MM.1S (cell line): ENCODE measurements around the gene CHST1.
A peak's percentile ranks its signal among the peaks of the same experiment; 100 is the strongest.

ENCODE experiments used
- DNase-seq: peaks from one replicate; pipeline ENCODE4 v3.0.0-alpha.2; 2015
- H2AFZ ChIP-seq: fragments of 300-600 bp; sonication (generic); 2 replicates; pipeline ENCODE4 v1.6.0; 2016; ENCODE audit warnings: antibody characterized with exemption, low read length
- H3F3A ChIP-seq: fragments of 300-600 bp; sonication (generic); 2 replicates; pipeline ENCODE4 v1.6.1; 2016; ENCODE audit warnings: mild to moderate bottlenecking, antibody characterized with exemption, low read length, moderate library complexity, mixed read lengths; ENCODE audit not compliant: insufficient read depth
- H3K27ac ChIP-seq: fragments of 300-600 bp; sonication (generic); 2 replicates; pipeline ENCODE4 v1.5.1; 2016; ENCODE audit warnings: mild to moderate bottlenecking, low read length
- H3K27me3 ChIP-seq: fragments of 300-600 bp; sonication (generic); replicated peaks from 2 replicates; pipeline ENCODE4 v1.6.0; 2016; ENCODE audit warnings: low read length; ENCODE audit not compliant: insufficient read depth
- H3K36me3 ChIP-seq: fragments of 300-600 bp; sonication (generic); replicated peaks from 2 replicates; pipeline ENCODE4 v1.6.1; 2016; ENCODE audit warnings: mild to moderate bottlenecking, low read length, mixed read lengths; ENCODE audit not compliant: insufficient read depth
- H3K4me1 ChIP-seq: fragments of 300-600 bp; sonication (generic); 2 replicates; pipeline ENCODE4 v1.6.1; 2016; ENCODE audit warnings: low read length, mixed read lengths
- H3K4me2 ChIP-seq: fragments of 300-600 bp; sonication (generic); 2 replicates; pipeline ENCODE4 v1.6.0; 2016; ENCODE audit warnings: low read depth, low read length
- H3K4me3 ChIP-seq: fragments of 300-600 bp; sonication (generic); 2 replicates; pipeline ENCODE4 v1.5.1; 2016; ENCODE audit warnings: low read length, mixed read lengths
- H3K79me2 ChIP-seq: fragments of 300-600 bp; sonication (generic); 2 replicates; pipeline ENCODE4 v1.6.1; 2016; ENCODE audit warnings: mixed run types, low read length, mixed read lengths
- H3K9ac ChIP-seq: fragments of 300-600 bp; sonication (generic); 2 replicates; pipeline ENCODE4 v1.6.1; 2016; ENCODE audit warnings: low read length, mixed read lengths
- H3K9me2 ChIP-seq: fragments of 300-600 bp; sonication (generic); replicated peaks from 2 replicates; pipeline ENCODE4 v1.6.1; 2016; ENCODE audit warnings: mild to moderate bottlenecking, low read length, mixed read lengths; ENCODE audit not compliant: insufficient read depth
- H3K9me3 ChIP-seq: fragments of 300-600 bp; sonication (generic); replicated peaks from 2 replicates; pipeline ENCODE4 v1.6.1; 2016; ENCODE audit warnings: mild to moderate bottlenecking, low read length, mixed read lengths; ENCODE audit not compliant: insufficient read depth
- H4K20me1 ChIP-seq: fragments of 300-600 bp; sonication (generic); 2 replicates; pipeline ENCODE4 v1.6.1; 2016; ENCODE audit warnings: mild to moderate bottlenecking, low read length, moderate library complexity, mixed read lengths; ENCODE audit not compliant: insufficient read depth
- CTCF ChIP-seq: fragments of 300-600 bp; sonication (generic); IDR thresholded peaks from 2 replicates; pipeline ENCODE4 v1.5.1; 2016; ENCODE audit warnings: antibody characterized with exemption, low read length, mixed read lengths
- EZH2 ChIP-seq: fragments of 300-600 bp; sonication (generic); optimal IDR thresholded peaks from 2 replicates; pipeline ENCODE3; 2017; ENCODE audit warnings: low read depth, mild to moderate bottlenecking, antibody characterized with exemption, low read length, mixed read lengths
- EZH2phosphoT487 ChIP-seq: fragments of 300-600 bp; sonication (generic); IDR thresholded peaks from 2 replicates; pipeline ENCODE4 v1.6.1; 2018; ENCODE audit warnings: antibody characterized with exemption, low read length

The CHST1 gene

GRCh38 chr11:45653277-45653676, 12.1 kb downstream of the CHST1 start:
- no peak for DNase-seq
- Histone ChIP-seq H3K79me2 (no peaks in the 10 kb centered on the region), H3F3A (no peaks in the 10 kb centered on the region), H3K4me2 (no peak overlapping the region), H3K4me3 (no peak overlapping the region), H3K9me2 (no peaks in the 10 kb centered on the region), H3K27ac (no peak overlapping the region), H3K36me3 (no peaks in the 10 kb centered on the region), H4K20me1 (no peaks in the 10 kb centered on the region), H3K4me1 (no peaks in the 10 kb centered on the region), H3K9ac (no peak overlapping the region), H2AFZ (no peak overlapping the region), H3K27me3 (peaks cover 52% of the 10 kb centered on the region), H3K9me3 (no peaks in the 10 kb centered on the region)
- no peak for TF ChIP-seq EZH2phosphoT487
- TF ChIP-seq CTCF = no peak
- TF ChIP-seq EZH2 = no peak

GRCh38 chr11:45652781-45653180, 12.6 kb downstream of the CHST1 start:
- H3K9me2 ChIP-seq = no peaks in the 10 kb centered on the region
- H3F3A ChIP-seq = no peaks in the 10 kb centered on the region
- no peak overlapping the region for H3K4me3 ChIP-seq
- DNase-seq = no peak
- no peak overlapping the region for H3K27ac ChIP-seq
- no peak overlapping the region for H2AFZ ChIP-seq
- no peaks in the 10 kb centered on the region for H3K36me3 ChIP-seq
- no peaks in the 10 kb centered on the region for H3K4me1 ChIP-seq
- no peaks in the 10 kb centered on the region for H4K20me1 ChIP-seq
- H3K4me2 ChIP-seq = peak overlapping the region; percentile 22
- TF ChIP-seq EZH2phosphoT487 (no peak), EZH2 (no peak), CTCF (no peak)
- H3K79me2 ChIP-seq = no peaks in the 10 kb centered on the region
- H3K9ac ChIP-seq = no peak overlapping the region
- no peaks in the 10 kb centered on the region for H3K9me3 ChIP-seq
- peaks cover 52% of the 10 kb centered on the region for H3K27me3 ChIP-seq

GRCh38 chr11:45651841-45652749, 13.3 kb downstream of the CHST1 start:
- Histone ChIP-seq H4K20me1 (no peaks in the 10 kb centered on the region), H3K9me3 (no peaks in the 10 kb centered on the region), H3K27ac (no peak overlapping the region), H3K36me3 (no peaks in the 10 kb centered on the region), H3F3A (no peaks in the 10 kb centered on the region), H3K79me2 (no peaks in the 10 kb centered on the region), H3K9me2 (no peaks in the 10 kb centered on the region), H3K9ac (no peak overlapping the region), H3K4me2 (peak overlapping the region; percentile 22), H3K27me3 (peaks cover 48% of the 10 kb centered on the region), H2AFZ (no peak overlapping the region), H3K4me3 (no peak overlapping the region), H3K4me1 (no peaks in the 10 kb centered on the region)
- no peak for TF ChIP-seq EZH2phosphoT487
- TF ChIP-seq CTCF = no peak
- no peak for TF ChIP-seq EZH2
- no peak for DNase-seq
